ENCODE results near the gene FAXDC2. TPM values are rescaled to one million over a fixed set of nuclear protein-coding genes. Genes with fewer than 3 reads are reported as not detected.
A peak's percentile ranks its signal among the peaks of the same experiment; 100 is the strongest.
"Not testable (repeated sequence)": the region's sequence is repeated elsewhere in the genome, so short reads cannot be mapped to it uniquely, and the experiment has no call there.

FAXDC2 gene
- total RNA-seq, 1 donor from 2014 or later: 11.4 TPM

DNA sequence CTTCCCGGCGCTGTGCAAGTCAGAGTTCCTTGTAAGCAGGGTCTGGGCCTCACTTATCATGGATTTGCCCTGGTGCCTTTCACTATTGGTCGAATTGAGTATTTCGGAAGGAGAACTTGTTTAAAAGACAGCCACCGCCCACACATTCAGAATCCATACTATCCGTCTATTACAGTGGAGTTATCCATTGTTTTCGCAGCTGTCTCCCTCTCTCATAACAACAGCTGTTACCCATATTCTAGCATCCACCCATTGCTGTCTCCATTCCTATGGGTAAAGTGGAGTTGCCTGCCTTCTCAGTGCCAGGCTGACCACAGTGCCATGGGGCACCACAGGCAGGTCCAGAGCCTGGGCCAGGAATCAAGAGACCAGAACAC is 20.2 kb downstream of the FAXDC2 start:
- no peak for DNase-seq

DNA sequence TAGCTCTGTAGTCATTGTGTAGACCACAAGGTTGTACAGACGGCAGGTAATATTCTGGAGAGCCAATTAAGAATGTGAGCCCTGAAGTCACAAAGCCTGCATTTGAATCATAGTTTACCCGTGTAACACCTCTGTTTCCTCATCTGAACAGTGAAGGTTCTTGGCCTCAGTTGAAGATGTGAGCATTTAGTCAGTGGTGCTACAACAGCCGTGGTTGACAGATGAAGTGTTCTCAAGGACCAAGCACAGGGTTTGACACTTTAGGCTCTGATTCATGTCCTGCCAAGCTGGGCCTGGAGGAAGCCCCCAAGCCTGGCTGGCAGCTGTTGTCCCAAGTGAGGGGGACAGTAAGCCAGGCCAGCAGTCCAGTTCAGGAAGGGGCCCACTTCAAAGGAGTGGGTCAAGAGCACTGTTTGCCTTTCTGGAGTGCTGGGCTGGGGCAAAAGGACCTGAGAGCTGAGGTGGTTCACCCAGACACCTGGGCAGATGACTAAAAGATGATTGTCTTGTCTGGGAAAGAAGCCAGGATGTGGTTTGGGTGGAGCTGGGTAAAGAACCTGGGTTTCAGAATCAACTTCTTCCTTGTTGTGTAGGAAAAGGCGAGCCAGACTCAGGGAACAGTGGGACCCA is 20.7 kb downstream of the FAXDC2 start:
- DNase-seq: no peak

DNA sequence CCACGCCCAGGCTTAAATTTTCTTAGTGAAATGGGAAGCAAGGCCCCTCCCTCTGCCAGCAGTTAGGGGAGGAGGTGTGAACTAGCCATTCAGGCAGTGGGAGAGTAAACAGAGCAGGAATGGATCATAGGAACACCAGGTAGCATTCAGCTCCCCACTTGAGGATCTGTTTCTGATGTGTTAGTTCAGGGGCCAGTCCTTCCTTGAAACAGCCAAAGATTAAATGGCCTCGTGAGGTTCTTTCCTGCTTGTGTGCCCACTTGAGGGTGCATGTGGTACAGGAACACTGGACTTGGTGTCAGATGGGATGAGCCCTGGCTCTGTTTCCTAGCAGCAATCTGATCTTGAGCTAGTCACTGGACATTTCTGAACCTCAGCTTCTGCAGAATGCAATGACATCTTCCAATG is 21.2 kb downstream of the FAXDC2 start:
- no peak for DNase-seq

GRCh38 chr5:154824070-154824469 is 26.3 kb downstream of the FAXDC2 start:
- DNase-seq: no peak

GRCh38 chr5:154823605-154824004 is 26.8 kb downstream of the FAXDC2 start:
- no peak for DNase-seq

GRCh38 chr5:154822896-154823295 is 27.5 kb downstream of the FAXDC2 start:
- DNase-seq: not testable (repeated sequence)

GRCh38 chr5:154820383-154820782 is 30.0 kb downstream of the FAXDC2 start:
- no peak for DNase-seq

GRCh38 chr5:154819546-154819945 is 30.9 kb downstream of the FAXDC2 start:
- DNase-seq: no peak

DNA sequence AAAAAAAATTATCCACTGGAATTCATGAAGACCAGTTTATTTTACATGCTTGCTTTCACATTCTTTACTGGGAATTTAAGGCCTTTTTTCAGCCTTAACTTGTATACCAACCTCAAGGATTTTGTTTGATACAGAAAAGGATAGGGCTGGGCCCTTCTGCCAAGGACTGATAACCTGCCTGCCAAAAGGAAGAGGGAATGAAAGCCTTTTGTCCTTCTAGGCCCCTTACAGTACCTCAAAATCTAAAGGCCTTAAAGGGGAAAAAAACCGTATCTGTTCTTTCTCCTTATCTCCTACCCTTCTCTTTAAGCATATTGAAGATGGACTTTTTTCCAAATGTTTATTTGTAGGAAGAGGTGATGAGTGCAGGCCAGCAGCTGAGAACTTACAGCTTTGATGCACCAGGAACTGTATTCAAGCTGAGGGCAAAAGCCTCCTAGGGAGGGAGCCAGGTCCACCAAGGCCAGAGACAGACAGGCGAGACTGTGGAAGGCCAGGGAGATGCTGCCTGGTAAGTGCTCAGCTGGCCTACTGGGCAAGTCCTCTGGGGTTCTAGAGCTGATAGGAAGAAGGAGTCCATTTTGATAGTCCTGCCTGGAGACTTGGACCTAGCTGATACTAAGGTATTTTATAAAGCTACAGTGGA is 31.8 kb downstream of the FAXDC2 start:
- DNase-seq: no peak

DNA sequence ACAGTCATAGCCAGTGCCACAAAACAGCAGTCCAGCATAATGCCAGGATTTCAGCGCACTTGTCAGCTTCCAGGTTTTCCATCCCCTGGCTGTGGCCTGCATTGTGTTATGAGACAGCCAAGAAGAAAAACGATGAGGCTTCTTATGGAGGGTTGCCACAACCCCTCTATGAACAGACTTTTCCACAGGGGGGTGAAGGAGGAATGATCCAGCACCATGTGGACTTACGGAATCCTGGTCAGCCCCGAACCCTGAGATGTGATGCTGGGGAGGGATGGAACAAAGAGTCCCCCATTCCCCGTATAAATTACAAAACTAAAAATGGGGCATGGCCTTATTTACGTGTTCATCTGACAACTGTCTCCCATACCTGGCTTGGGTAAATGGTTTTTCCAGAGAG is 32.6 kb downstream of the FAXDC2 start:
- no peak for DNase-seq

GRCh38 chr5:154816891-154817492 is 33.4 kb downstream of the FAXDC2 start:
- peak; percentile 57 for DNase-seq

- no peak for DNase-seq
Measured at GRCh38 chr5:154815684-154816247, 34.6 kb downstream of the FAXDC2 start.

DNA sequence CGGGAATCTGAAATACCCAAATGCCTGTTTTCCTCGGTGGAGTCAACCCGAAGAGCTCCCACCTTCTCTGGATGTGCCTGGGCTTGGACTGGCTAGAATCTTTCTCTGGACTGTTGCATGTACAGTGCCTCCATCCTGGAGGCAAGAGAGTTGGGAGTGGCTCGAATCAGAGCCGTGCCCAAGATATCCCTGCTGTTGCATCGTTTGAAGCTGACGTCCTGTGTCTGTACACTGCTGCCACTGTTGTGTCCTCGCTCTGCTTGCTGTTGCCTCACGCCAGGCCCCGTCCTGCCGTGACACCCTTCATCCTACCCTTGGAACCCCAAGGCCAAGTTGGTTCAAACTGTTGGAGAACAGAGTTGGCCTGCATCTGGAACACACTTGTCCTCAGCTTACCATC is 35.4 kb downstream of the FAXDC2 start:
- DNase-seq: no peak

GRCh38 chr5:154813736-154814135 is 36.7 kb downstream of the FAXDC2 start:
- DNase-seq: no peak

DNA sequence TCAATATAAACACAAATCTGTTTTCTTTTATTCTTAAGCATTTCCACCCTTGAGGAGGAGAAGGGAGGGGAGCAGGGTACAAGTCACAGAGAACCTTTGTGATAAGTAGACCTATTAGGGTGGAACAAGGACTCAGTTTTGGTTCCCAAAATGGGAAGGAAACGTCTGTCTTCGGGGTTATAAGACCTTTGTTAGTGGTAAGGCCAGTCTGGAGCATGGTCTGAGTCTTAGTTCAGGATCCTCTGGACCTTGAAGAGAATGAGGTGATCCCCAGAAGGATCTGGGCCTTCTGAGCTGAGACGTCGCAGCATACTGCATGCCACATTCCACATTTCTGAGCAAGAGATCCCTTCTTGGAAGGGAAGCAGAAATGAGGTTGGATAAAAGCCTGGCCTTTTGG is 37.2 kb downstream of the FAXDC2 start:
- no peak for DNase-seq

GRCh38 chr5:154811653-154812465 is 38.5 kb downstream of the FAXDC2 start:
- peak; percentile 90 for DNase-seq

DNA sequence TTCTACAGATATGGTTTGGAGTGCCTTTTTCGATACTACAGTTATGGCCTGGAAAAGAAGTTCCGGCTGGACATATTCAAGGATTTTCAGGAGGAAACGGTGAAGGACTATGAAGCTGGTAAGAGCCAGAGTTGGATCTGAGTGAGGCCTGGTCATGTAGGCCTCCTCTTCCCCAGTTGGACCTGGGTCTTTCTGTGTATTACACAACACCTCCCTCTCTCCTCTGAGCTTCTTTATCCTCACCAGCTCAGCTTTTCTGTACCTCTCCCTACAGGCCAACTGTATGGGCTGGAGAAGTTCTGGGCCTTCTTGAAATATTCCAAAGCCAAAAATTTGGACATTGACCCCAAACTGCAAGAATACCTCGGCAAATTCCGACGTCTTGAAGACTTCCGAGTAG is 39.2 kb downstream of the FAXDC2 start:
- DNase-seq: no peak

DNA sequence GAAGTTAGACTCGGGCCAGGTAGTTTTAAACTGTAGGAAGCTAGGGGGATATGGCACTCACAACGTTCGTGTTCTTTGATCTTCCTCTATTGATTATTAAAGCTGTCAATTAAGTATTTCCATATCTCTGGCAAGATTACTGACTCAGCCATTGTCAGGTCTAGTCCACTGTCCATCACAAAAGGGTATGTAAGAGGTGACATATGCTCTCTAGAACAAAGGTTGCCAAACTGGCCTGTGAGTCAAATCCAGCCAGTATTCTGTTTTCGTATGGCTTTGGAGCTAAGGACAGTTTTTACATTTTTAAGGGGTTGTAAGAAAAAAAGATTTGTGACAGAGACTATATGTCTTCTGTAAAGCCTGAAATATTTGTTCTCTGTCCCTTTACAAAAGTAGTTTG is 44.2 kb downstream of the FAXDC2 start:
- DNase-seq: no peak

DNA sequence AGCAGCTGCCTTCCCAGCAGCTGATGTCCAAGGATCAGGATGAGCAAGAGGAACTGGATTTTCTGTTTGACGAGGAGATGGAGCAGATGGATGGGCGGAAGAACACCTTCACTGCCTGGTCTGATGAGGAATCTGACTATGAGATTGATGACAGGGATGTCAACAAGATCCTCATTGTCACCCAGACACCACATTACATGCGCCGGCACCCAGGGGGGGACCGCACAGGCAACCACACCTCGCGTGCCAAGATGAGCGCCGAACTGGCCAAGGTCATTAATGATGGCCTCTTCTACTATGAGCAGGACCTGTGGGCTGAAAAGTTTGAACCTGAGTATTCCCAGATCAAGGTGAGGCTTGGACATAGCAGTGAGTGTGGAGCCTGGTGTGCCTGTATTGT is 48.4 kb downstream of the FAXDC2 start:
- DNase-seq: no peak

DNA sequence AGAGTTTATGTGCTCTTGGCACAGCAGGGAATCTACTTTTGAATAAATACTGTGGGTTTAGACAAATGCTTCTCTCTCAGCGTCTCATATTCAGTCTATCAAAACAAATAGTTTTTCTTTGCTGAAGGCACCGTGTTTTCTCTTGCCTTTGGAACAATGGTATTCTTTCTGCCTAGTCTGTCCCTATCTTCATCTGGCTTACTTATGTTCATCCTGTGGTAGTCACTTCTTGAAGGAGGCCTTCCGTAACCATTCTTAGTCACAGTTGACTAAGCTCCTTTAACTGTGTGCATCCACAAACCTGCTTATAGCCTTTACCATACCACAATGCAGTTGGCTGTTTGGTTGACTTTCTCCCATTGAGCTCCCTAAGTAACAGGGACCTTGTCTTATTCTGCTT is 49.3 kb downstream of the FAXDC2 start:
- DNase-seq: peak; percentile 16

- DNase-seq: no peak
Measured at GRCh38 chr5:154800582-154800981, 49.8 kb downstream of the FAXDC2 start.

GRCh38 chr5:154797762-154798161 is 52.6 kb downstream of the FAXDC2 start:
- no peak for DNase-seq

- DNase-seq: no peak
Measured at GRCh38 chr5:154795235-154795596, 55.2 kb downstream of the FAXDC2 start.

Measured in dermis blood vessel endothelial cell (primary cell).